HG03354 (cell line): ENCODE data around the gene GJE1.
"Not testable (repeated sequence)": the region's sequence is repeated elsewhere in the genome, so short reads cannot be mapped to it uniquely, and the experiment has no call there.

Source experiments
- ATAC-seq: cut with Tn5 transposase; IDR thresholded peaks from one replicate; pipeline ENCODE4 v1.9.1; 2021; ENCODE audit warnings: mild to moderate bottlenecking; ENCODE audit not compliant: unreplicated experiment, poor library complexity, severe bottlenecking

Gene GJE1, protein sequence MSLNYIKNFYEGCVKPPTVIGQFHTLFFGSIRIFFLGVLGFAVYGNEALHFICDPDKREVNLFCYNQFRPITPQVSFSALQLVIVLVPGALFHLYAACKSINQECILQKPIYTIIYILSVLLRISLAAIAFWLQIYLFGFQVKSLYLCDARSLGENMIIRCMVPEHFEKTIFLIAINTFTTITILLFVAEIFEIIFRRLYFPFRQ

DNA sequence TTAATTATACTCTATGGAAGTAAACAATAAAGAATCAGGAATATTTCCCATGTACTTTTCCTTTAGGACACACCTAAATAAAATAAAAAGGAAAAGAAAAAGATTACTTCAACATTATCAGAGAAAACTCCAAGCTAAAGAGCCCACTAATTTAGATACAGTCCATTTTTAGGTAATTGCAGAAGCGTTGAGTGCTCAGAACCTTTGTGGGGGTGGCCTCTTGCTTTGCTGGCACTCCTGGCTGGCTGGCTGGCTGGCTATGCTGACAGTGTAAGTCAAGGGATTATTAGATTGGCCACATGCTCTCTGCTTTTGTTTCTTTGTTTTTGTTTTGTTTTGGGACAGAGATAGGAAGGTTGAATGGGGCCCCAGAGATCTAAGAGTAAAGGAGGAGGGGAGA is at the start of gene GJE1:
TSS of gene GJE1 (plus strand) at position 301 of the 400 bp plus-strand sequence. CDS start 234 bp downstream, outside the sequence.
- ATAC-seq, result no peak

DNA sequence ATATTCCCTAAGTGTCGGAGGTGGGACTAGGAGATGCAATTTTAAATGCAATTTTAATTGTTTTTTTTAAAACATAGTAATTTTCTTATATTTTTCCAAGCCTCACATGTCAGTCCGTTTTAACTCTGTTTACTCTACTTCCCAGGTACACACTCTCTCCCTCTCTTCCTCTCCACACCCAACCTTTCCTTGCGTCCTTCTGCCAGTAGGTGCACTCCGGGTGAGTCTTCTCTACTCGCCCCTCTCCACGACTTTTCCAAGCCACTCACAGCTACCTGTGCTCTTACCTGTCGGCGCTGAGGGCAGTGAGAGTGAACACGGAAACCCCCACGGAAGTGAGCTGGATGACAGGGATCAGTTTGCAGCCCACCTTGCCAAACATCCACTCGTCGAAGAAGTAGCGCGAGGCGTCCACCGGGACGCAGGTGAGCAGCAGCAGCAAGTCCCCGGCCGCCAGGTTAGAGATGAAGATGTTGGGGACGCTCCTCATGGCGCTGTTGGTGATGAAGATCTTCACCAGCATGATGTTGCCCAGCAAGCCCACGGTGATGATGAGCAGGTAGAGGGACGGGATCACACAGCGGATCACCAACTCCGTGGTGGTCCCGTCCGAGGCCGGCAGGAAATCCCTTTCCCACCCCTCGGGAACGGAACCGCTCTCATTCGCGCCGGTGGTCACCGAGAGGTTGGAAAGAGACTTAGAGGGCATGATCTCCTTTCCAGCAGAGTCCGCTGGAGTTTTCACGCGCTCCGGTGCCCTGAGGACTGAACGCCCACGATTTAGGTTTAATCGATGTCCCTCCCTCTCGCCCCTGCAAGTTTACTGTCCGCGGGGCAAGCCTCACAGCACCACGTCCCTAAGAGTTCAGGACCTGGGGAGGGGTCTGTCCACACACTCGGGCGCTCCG is 44.5 kb upstream of the GJE1 start:
- ATAC-seq, result no peak

DNA sequence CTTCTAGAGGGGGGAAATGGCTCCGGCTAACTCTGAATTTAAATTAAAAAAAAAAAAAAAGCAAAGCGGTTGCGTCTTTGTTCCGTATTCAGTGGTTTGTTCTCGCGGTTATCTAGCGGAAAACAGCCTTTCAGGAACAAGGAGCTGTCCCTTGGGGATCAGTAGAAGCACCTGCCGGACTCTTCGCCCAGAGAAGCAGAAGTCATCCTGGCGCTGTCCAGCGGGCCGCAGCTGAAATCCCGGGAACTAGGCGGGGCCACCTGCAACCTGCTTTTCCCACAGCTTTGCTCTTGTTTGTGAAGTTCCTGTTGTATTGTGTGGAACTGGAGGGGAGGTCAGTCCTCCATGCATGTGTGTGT is 43.9 kb upstream of the GJE1 start:
- no peak for ATAC-seq

DNA sequence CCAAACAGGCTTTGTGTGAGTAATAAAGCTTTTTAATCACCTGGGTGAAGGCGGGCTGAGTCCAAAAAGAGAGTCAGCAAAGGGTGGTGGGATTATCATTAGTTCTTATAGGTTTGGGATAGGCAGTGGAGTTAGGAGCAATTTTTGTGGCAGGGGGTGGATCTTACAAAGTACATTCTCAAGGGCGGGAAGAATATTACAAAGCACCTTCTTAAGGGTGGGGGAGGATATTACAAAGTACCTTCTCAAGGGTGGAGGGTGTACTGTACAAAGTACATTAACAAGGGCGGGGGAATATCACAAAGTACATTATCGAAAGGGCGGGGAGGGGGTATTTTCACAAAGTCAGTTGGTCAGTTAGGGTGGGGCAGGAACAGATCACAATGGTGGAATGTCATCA is 27.9 kb upstream of the GJE1 start:
- not testable (repeated sequence) for ATAC-seq

DNA sequence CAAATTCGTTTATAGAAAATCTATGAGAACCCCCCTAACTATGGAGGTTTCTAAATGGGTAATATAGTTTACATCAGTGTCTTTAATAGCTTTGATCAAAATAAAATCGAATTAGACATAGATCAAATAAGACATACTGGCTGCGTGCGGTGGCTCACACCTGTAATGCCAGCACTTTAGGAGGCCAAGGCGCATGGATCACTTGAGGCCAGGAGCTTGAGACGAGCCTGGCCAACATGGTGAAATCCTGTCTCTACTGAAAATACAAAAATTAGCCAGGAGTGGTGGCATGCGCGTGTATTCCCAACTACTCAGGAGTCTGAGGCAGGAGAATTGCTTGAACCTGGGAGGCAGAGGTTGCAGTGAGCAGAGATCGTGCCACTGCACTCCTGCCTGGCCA is 21.9 kb upstream of the GJE1 start:
- ATAC-seq, result not testable (repeated sequence)

DNA sequence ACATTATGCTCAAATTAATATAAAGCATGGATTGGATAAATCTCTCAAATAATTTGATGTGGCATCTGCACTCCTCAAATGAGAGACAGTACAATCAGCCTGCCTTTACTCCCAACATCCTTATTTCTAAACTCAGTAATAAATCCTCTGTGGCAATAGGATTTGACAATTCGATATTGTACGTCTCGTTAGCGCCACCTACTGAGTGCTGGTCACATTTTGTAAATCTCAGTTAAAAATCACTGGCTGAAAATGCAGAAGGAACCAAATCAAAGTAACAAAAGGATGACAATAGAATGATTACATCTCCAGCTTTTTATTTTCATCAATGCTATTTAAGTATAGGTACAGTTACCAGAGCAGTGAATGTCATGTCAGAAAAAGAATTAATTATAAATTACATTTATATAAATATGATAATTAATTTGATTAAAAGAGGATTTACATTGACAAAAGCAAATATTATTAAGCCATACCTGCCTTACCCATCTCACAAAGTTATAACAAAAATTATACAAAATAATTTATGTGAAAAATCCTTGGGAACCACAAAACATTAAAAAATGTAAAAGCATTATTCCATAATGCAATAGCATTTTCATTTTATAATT is 20.2 kb upstream of the GJE1 start:
- ATAC-seq, result peak; percentile 70

DNA sequence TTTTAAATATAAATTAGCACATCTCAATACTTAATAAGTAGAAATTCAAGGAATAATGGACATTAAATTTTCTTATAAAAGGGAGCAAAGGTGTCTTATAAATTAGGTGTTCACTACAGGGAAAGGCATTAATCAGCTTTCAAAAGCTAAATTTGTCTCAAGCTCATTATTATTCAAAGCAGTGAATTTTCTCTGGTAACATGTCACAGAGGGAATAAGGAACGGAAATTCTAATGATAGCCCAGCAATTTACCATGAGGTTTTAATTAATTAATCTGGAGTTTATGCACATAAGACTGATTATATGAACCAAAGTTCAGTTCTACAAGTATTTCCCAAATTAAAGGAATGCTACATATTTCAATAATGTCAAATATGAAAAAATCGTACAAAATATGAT is 15.4 kb upstream of the GJE1 start:
- no peak for ATAC-seq

DNA sequence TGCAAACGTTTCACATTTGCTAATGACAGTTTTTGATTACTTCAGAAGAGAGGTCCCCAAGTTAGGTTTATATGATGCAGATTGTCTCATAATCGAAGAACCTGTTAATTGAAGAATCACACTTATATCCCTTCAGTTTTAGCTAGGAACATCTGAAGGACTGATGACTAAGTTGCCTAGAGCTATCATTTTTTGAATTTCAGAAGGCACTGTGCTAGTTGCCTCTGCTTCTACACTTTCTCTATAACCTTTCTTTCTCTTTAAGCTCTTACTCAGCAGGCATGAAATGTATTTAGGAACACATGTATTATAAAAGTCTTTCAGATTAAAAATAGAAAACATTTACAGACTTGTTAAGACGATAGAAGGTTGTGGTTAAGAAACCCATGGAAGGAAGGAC is 14.4 kb upstream of the GJE1 start:
- no peak for ATAC-seq

DNA sequence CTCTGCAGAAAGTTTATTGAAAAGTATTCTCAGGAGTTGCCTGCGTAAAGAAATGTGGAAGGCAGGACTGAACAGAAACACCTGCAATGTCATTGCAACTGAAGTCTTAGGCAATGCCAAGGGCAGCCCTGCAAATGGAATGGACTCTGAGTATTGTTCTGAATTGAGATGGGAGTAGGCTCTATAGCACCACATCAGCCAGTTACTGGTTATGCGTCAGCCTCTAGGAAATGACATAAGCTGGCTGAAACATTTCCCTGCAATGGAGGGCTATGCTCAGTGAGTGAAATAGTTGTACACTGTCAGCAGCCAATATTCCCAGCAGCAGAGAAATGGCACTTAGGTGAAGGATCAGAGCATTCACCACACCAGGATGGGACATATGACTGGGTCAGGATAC is 13.8 kb upstream of the GJE1 start:
- ATAC-seq, result no peak

DNA sequence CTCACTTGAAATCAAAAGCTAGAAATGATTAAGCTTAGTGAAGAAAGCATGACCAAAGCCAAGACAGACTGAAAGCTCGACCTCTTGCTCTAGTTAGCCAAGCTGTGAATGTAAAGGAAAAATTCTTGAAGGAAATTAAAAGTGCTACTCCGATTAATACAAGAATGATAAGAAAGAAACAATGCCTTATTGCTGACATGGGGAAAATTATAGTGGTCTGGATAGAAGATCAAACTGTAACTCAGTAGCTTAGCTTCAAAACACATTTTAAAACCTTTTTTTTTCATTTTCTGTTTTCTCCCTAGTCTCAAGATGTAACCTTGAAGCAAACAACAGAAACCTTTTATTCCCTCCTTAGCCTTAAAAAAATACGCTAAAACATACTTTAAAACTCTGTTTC is 11.4 kb upstream of the GJE1 start:
- ATAC-seq, result no peak

DNA sequence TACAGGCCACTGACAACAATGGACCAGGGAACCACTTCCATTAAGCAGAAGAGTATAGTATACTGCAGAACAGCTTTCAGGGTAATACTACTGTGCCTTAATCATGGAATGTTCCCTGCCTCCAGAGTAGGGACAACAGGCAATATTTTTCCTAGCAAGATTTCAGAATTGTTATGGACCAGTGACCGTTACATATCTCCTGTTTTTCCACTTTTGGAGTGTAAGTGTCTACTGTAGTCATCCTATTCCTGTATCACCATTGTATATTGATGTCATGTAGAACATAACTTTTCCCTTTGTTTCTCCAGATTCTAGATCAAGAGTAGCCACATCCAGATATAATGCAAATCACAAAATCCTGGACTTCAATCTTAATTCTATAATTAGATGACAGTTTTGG is 1.9 kb upstream of the GJE1 start:
- ATAC-seq, result no peak

DNA sequence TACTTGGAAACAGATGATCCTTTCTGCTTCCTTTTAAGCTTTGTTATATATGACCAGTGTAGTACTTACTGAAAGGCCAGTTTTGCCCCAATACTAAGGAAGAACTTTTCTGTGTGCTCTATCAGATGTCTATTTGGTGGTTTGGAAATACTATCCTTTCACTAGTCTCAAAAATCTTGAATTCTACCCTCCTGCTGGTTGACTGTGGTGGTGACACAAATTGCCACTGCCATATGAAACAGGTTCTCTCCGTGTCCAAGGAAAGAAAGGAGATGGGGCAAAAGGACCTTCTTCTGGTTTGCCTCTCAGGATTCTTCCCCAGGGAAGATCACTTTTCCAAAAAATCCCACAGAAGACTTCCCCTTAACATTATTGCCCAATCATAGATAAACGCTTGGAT is 6.2 kb downstream of the GJE1 start:
- no peak for ATAC-seq

DNA sequence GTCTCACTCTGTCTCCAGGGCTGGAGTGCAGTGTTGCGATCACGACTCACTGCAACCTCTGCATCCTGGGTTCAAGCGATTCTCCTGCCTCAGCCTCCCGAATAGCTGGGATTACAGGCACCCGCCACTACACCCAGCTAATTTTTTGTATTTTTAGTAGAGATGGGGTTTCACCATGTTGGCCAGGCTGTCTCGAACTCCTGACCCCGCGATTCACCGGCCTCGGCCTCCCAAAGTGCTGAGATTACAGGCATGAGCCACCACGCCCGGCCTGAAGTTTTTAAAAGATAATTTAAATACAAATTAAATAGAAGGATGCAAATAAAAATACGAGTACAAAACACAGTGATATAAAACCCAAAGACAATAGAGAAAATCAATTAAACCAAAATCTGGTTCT is 8.8 kb downstream of the GJE1 start:
- not testable (repeated sequence) for ATAC-seq

DNA sequence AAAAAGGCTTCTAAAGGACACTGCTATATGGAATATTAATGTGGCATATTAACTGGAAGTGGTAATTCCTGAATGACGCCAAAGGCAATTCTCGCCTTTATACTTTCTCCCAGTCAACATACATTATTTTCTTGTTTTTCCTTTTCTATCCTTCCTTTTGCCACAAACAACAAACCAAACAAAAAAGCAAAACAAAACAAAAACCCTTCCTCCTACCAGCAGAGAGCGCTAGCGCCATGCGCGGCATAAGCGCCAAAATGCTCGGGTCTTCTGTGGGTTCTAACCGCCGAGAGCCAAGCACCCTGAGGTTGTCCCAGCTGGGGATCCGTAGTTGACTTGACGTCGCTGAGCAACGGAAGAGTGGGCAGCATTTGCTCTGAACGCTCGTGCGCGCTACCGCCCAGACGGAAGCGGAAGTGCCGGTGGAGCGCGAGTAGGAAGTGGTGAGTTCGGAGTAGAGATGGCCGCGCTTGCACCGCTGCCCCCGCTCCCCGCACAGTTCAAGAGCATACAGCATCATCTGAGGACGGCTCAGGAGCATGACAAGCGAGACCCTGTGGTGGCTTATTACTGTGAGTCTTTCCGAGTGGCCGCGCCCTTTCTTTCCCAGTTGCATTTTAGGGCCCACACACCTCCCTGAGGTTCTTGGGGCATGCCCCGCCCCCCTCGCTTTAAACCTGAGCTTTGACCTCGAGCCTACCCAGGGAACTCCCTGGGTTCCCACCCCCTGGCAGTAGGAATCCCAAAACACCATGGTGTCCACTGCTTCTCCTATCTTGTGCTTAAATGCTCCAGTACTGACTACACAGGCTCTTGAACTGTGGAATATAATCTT is 14.3 kb downstream of the GJE1 start, which contains the start of the genes NMBR and VTA1:
TSS of gene NMBR (minus strand) at position 295 of the 835 bp plus-strand sequence. CDS start 58,464 bp downstream, outside the sequence.
TSS of gene VTA1 (plus strand) at position 436 of the 835 bp plus-strand sequence. CDS start at position 461, 25 bp downstream.
- ATAC-seq, result peak; percentile 99

DNA sequence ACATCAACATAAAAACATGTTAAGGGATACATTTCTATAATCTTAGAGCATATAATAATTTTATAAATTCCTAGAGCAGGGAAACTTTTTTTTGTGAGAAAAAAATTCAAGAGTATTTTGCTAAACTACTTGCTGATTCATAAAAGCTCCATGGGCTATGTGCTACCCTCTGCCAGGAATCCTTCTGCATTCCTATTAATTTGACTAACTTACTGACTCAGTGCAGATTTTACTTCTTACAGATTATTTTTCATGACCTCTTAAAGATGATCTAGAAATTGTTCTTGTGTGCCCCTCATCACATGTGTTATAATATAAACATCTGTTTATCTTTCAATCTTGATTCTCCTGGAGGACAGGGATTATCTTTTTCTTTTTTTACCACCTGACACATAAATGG is 20.0 kb downstream of the GJE1 start:
- no peak for ATAC-seq

DNA sequence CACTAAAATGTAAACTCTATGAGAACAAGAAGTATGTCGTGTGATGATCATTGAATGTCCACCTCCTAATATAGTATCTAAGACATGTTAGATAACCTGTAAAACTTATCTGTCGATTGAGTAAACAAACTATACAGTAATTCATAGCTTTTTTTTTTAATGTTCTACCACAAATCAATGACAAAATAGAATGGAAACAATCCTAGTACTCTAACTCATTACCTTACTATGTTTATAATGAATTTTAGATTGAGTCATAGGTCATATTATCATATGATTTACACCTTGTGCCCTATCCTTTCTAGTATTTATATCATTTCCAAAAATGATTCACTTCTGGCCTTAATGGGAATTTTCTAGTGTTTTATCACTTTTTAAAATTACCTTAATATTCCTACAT is 20.5 kb downstream of the GJE1 start:
- no peak for ATAC-seq

DNA sequence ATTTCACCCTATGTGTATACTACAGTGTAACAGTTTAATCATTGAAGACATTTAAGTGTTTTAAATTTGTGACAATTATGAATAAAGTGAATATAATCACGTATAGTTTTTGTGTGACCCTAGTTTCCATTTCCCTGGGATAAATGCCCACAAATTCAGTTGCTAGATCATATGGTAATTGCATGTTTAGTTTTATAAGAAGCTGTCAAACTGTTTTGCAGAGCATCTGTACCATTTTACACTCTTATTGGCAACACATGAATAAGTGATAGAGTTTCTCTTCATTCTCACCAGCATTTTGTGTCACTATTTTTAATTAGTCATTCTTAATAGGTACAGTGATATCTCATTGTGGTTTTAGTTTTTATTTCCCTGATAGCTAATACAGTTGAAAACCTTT is 21.6 kb downstream of the GJE1 start:
- no peak for ATAC-seq

DNA sequence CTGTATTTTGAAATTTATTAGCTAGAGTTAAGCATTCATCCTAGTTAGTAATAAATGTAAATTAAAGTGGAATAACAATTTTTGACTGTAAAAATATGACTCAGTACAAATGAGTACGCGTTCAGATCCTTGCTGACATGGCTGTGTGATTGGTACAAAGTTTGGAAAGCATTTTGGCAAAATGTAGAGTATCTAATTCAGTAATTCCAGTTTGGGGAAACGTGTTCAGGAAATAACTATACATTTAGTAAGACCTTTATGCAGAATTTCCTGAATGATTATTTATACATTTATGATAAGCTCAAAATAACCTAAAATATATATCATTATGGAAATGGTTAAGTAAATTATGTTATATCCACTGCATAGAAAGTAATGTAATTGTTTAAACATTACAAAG is 22.4 kb downstream of the GJE1 start:
- no peak for ATAC-seq

DNA sequence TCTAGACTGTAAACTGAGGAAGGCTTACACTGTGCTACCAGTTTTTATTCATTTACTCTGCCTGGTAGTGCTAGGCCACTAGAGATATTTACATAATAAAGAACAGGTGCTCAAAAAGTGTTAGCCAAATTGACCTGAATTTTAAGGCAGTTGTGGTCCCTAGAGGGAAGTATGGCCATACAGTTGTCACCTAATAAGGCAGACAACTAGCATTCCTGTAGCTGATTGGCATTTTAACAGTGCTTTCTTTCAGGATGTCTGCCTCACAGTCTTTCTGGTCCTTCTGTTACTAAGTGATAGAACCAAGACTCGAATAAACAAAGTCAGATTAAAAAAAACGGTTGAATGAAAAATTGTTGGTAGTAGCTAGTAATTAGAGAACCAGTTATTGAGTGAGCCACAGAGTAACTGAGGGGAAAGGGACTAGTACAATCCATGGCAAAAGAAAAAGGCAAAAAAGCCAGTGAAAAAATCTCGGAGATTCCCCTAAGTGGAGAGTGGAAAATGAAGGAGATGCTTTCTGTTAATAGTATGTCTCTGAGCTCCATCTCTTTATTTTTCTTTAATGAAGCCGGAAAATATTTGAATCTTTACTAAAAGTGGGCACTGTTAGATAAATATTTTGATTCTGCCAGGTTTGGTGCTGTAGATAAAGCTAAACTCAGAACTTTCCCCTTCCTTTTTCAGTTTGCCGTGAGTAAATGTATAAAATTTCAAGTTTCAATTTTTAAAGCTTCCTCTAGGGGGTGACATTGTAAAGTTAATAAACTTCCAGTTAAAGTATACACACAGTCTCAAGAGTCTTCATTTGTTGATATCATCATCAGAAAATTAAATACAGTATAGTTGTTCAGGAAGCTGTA is 23.4 kb downstream of the GJE1 start:
- ATAC-seq, result peak; percentile 81
